Breast epithelium (tissue), 4 donors: Measurements from ENCODE around the gene GNAO1. TPM values are rescaled to one million over a fixed set of nuclear protein-coding genes. Genes with fewer than 3 reads are reported as not detected.

Experiments used
- DNase-seq, 2 donors: peaks; one replicate each; pipeline ENCODE4 v3.0.0-alpha.2; 2019; ENCODE audit warnings: low spot score in 2 of 2
- H3K27ac ChIP-seq, 2 donors: fragments of 200-600 bp; sonication (generic) in 1 of 2; one replicate each; pipeline ENCODE4 v1.5.1; 2016 to 2019; ENCODE audit warnings: mild to moderate bottlenecking in 1 of 2
- H3K27me3 ChIP-seq, 2 donors: fragments of 200-600 bp; sonication (generic) in 1 of 2; one replicate each; pipeline versions ENCODE4 v1.5.1 to v1.6.0; 2017 to 2019; ENCODE audit warnings: control low read depth in 1 of 2, mild to moderate bottlenecking in 1 of 2
- H3K36me3 ChIP-seq: fragments of 200-600 bp; one replicate; pipeline ENCODE4 v1.5.1; 2019
- H3K4me1 ChIP-seq, 2 donors: fragments of 200-600 bp; sonication (generic); one replicate each; pipeline ENCODE4 v1.5.1; 2016 to 2019; ENCODE audit warnings: control low read depth in 1 of 2
- H3K4me3 ChIP-seq, 3 donors: fragments of 200-600 bp; sonication (generic); 1 replicate in 2 of 3; 2 replicates in 1 of 3; pipeline ENCODE4 v1.5.1; 2016 to 2019; ENCODE audit warnings: mild to moderate bottlenecking in 3 of 3, moderate library complexity in 2 of 3
- H3K9me3 ChIP-seq, 2 donors: fragments of 200-600 bp; sonication (generic) in 1 of 2; one replicate each; pipeline ENCODE4 v1.5.1; 2016 to 2019; ENCODE audit warnings: control low read depth in 1 of 2
- POLR2A ChIP-seq: fragments of 450-650 bp; IDR thresholded peaks from one replicate; pipeline ENCODE4 v1.6.1; 2016; ENCODE audit warnings: antibody characterized with exemption, mild to moderate bottlenecking, moderate library complexity
- POLR2AphosphoS5 ChIP-seq, 3 donors: sonication (generic); formaldehyde crosslinking; IDR thresholded peaks; one replicate each; pipeline ENCODE4 v1.6.1; 2017; ENCODE audit warnings: antibody characterized with exemption in 3 of 3
- intact Hi-C: fragments of 100-400 bp; cut with DNase I; formaldehyde crosslinking; loops from one replicate; pipeline ENCODE4 v1.15.1; 2023; ENCODE audit warnings: low total_unique reads
- total RNA-seq, 3 donors: library from RNA; depleted of rRNA; stranded (reverse); fragments of >200 nt; gene quantifications; one replicate each; pipeline ENCODE4 v1.1.0, GENCODE V29; 2016
- TF ChIP-seq, protein P1 (sequence below), 3 donors: fragments of 450-650 bp; IDR thresholded peaks; one replicate each; pipeline ENCODE4 v1.5.1; 2016 to 2017; ENCODE audit warnings: antibody characterized with exemption in 3 of 3, mild to moderate bottlenecking in 3 of 3, moderate library complexity in 3 of 3

Gene GNAO1
- total RNA-seq, 3 donors from 2014 or later = 0.96 to 1.9 (median 0.98) TPM

DNA sequence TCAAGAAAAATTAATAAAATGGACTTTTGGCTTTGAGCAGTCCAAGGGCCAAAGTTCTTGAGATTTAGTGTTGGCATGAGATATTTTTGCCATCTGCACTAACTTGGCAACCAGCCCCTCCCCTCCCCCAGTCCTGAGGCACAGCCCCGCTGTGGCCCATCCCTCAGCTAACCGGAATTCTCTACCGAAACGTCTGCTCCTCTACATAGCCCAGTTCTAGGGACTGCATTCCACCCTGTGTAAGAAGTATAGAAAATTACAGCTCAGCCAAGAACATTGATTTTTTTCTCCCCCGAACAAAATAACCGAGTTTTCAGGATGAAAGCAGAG is 136.6 kb downstream of the GNAO1 start:
- Histone ChIP-seq H3K9me3 (no peaks in the 10 kb centered on the region), H3K27ac (no peak overlapping the region), H3K27me3 (no peaks in the 10 kb centered on the region), H3K4me1 (no peaks in the 10 kb centered on the region), H3K36me3 (no peaks in the 10 kb centered on the region), H3K4me3 (no peak overlapping the region)
- intact Hi-C loops = no loop called here
- DNase-seq = no peak
- no peak for TF ChIP-seq POLR2AphosphoS5 (IDR thresholded peaks at IDR 0.05)
- TF ChIP-seq, protein P1, sequence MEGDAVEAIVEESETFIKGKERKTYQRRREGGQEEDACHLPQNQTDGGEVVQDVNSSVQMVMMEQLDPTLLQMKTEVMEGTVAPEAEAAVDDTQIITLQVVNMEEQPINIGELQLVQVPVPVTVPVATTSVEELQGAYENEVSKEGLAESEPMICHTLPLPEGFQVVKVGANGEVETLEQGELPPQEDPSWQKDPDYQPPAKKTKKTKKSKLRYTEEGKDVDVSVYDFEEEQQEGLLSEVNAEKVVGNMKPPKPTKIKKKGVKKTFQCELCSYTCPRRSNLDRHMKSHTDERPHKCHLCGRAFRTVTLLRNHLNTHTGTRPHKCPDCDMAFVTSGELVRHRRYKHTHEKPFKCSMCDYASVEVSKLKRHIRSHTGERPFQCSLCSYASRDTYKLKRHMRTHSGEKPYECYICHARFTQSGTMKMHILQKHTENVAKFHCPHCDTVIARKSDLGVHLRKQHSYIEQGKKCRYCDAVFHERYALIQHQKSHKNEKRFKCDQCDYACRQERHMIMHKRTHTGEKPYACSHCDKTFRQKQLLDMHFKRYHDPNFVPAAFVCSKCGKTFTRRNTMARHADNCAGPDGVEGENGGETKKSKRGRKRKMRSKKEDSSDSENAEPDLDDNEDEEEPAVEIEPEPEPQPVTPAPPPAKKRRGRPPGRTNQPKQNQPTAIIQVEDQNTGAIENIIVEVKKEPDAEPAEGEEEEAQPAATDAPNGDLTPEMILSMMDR (IDR thresholded peaks at IDR 0.05) = no peak
- no peak for TF ChIP-seq POLR2A

DNA sequence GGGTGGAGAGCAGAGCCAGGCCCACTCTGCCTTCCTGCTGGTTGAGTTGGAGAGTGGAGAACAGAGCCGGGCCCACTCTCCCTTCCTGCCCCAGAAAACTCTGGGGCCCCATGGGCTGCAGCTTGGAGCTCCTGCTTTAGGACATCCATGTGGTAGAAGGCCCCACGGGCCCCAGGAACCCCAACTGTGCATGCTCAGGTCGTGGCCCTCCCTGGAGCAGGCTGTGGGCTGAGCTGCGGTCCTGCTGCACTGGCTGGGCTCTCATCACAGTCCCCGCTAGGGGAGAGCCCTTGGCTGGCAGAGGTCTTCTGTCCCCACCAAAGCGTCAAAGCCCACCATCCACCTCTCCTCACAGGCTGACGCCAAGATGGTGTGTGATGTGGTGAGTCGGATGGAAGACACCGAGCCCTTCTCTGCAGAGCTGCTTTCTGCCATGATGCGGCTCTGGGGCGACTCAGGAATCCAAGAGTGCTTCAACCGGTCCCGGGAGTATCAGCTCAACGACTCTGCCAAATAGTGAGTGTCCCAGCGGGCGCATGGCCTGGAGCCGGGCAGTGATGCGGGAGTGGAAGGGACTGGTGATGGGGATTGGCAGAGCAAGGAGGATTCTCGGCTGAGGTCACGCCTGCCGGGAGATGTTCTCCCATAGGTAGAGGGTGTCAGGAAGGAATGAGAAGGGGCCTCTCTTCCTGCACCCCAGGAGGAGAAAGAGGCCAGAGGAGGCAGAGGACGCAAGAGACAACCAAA is 137.2 kb downstream of the GNAO1 start:
- Histone ChIP-seq H3K4me1 (no peaks in the 10 kb centered on the region), H3K9me3 (no peaks in the 10 kb centered on the region), H3K27me3 (no peaks in the 10 kb centered on the region), H3K27ac (no peak overlapping the region), H3K4me3 (no peak overlapping the region), H3K36me3 (no peaks in the 10 kb centered on the region)
- intact Hi-C loops = no loop called here
- no peak for DNase-seq
- TF ChIP-seq, protein P1 (IDR thresholded peaks at IDR 0.05) = no peak
- TF ChIP-seq POLR2AphosphoS5 (IDR thresholded peaks at IDR 0.05) (no peak), POLR2A (no peak)

DNA sequence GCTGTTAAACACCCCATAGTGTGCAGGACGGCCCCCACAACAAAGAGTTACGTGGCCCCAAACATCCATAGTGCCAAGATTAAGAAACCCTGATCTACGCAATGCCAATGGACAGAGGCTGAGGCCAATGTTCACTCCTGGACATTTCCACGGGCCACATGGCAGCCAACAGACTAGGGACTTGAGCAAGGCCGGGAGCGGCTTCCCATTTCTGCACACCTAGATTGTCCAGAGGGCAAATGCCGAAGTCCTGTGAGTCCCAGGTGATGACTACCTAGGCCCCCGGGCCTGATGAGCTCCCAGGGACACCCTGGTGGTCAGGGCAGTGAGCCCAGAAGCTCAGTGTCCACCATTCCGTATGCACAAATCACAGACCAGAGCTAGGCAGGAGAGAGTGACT is 138.6 kb downstream of the GNAO1 start:
- Histone ChIP-seq H3K27me3 (no peaks in the 10 kb centered on the region), H3K9me3 (no peaks in the 10 kb centered on the region), H3K4me1 (no peaks in the 10 kb centered on the region), H3K27ac (no peak overlapping the region), H3K4me3 (no peak overlapping the region), H3K36me3 (no peaks in the 10 kb centered on the region)
- TF ChIP-seq, protein P1 (IDR thresholded peaks at IDR 0.05) = no peak
- TF ChIP-seq POLR2AphosphoS5 (IDR thresholded peaks at IDR 0.05) (no peak), POLR2A (no peak)
- intact Hi-C loops = no loop called here
- no peak for DNase-seq

DNA sequence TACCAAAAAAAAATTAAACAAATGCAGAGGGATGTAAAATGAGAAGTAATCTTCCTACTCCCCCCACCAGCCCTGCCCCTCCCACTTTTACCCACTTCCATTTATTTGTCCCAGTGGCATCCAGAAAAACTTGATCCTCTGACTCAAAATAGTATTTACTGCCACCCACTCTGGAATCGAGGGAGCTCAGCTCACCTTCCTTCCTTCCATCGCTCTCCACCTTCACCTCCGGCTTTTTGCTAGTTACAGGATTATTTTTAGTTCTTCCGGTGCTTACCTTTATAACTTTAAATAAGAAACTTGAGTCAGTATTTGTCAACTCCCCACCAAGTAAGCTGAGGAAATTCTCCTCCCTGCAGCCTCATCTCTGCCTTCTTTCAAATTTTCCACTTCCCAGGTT is 139.2 kb downstream of the GNAO1 start:
- no peak overlapping the region for H3K4me3 ChIP-seq
- no peaks in the 10 kb centered on the region for H3K36me3 ChIP-seq
- no peaks in the 10 kb centered on the region for H3K9me3 ChIP-seq
- no peaks in the 10 kb centered on the region for H3K27me3 ChIP-seq
- TF ChIP-seq, protein P1 (IDR thresholded peaks at IDR 0.05) = no peak
- TF ChIP-seq POLR2AphosphoS5 (IDR thresholded peaks at IDR 0.05) (no peak), POLR2A (no peak)
- no peak for DNase-seq
- no peaks in the 10 kb centered on the region for H3K4me1 ChIP-seq
- intact Hi-C loops = no loop called here
- no peak overlapping the region for H3K27ac ChIP-seq

DNA sequence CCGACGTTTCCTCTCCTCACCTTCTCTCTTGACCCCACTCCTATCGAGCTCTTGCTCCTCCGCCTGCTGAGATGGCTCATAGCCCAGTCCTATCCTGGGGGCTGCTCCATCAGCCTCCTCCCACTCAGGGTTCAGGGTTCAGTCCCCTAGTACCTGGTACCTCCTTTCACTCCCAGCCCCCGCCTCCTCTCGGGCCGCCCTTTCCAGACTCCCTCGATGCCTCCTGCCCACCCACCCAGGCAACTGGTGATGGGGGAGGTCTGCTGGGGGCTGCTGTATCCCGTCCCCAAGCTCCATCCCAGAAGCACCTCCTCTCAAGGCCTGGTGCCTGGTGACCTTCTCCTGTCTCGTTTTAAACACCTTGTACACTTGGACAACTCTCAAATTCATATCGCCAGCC is 140.1 kb downstream of the GNAO1 start:
- no peak overlapping the region for H3K4me3 ChIP-seq
- no peaks in the 10 kb centered on the region for H3K9me3 ChIP-seq
- intact Hi-C loops = no loop called here
- no peak for DNase-seq
- no peak overlapping the region for H3K27ac ChIP-seq
- no peaks in the 10 kb centered on the region for H3K27me3 ChIP-seq
- H3K36me3 ChIP-seq = no peaks in the 10 kb centered on the region
- no peaks in the 10 kb centered on the region for H3K4me1 ChIP-seq
- TF ChIP-seq POLR2AphosphoS5 (IDR thresholded peaks at IDR 0.05) (no peak), POLR2A (no peak)
- TF ChIP-seq, protein P1 (IDR thresholded peaks at IDR 0.05) = no peak
